Measurements from ENCODE around the gene IFT57.

GRCh38 chr3:108202080-108202479, 20.1 kb downstream of the IFT57 start:
- TF ChIP-seq CTCF (IDR thresholded peaks at IDR 0.05) (no peak), ZFX (IDR thresholded peaks at IDR 0.05; ENCODE audit: borderline replicate concordance) (no peak)

Data from 22Rv1 (cell line).